H1 (cell line): ENCODE data around the gene CCK. TPM values are rescaled to one million over a fixed set of nuclear protein-coding genes. Genes with fewer than 3 reads are reported as not detected.

Experiments
- CTCF ChIA-PET: fragments of 300-600 bp; sonication (Branson Sonifier 250); formaldehyde crosslinking; loops from one replicate; lab custom pipeline; 2021; ENCODE audit not compliant: partially characterized antibody; lab: Charles Lee
- POLR2A ChIA-PET: fragments of 300-600 bp; sonication (Branson Sonifier 250); formaldehyde crosslinking; loops from one replicate; lab custom pipeline; 2021; ENCODE audit warnings: inconsistent platforms; ENCODE audit not compliant: partially characterized antibody; lab: Charles Lee
- DNase-seq, 2 experiments: peaks; one replicate each; pipeline versions ENCODE4 v3.0.0 to v3.0.0-alpha.2; 2010 to 2022; ENCODE audit warnings: low spot score in 2 of 2, low read depth in 1 of 2, mixed read lengths in 1 of 2
- FAIRE-seq: peaks from 2 replicates; lab custom pipeline; 2011; peaks lifted over from hg19 to GRCh38; lab: Jason Lieb, UNC
- H2AFZ ChIP-seq: 2 replicates; pipeline ENCODE4 v1.8.1; 2012; ENCODE audit warnings: low read length, inconsistent platforms
- H2AK5ac ChIP-seq: 2 replicates; pipeline ENCODE4 v1.6.1; 2013; ENCODE audit warnings: low read depth, low read length
- H2BK120ac ChIP-seq: replicated peaks from 2 replicates; pipeline ENCODE3; 2013; ENCODE audit warnings: low read depth, low read length, inconsistent platforms
- H2BK12ac ChIP-seq: 2 replicates; pipeline ENCODE4 v1.6.1; 2013; ENCODE audit warnings: low read depth, low read length
- H2BK15ac ChIP-seq: 2 replicates; pipeline ENCODE4 v1.6.1; 2013; ENCODE audit warnings: low read length
- H2BK20ac ChIP-seq: 2 replicates; pipeline ENCODE4 v1.6.1; 2013; ENCODE audit warnings: low read length
- H2BK5ac ChIP-seq: 2 replicates; pipeline ENCODE4 v1.6.1; 2013; ENCODE audit warnings: low read depth, low read length
- H3K14ac ChIP-seq: 2 replicates; pipeline ENCODE4 v1.6.1; 2013; ENCODE audit warnings: inconsistent platforms; ENCODE audit not compliant: insufficient read length
- H3K18ac ChIP-seq: 2 replicates; pipeline ENCODE4 v1.6.1; 2013; ENCODE audit warnings: low read length; ENCODE audit errors: extremely low read depth
- H3K23ac ChIP-seq: 2 replicates; pipeline ENCODE4 v1.6.1; 2013; ENCODE audit warnings: inconsistent platforms; ENCODE audit not compliant: insufficient read length
- H3K23me2 ChIP-seq: 2 replicates; pipeline ENCODE4 v1.6.1; 2013; ENCODE audit warnings: low read depth, low read length
- H3K27ac ChIP-seq: 2 replicates; pipeline ENCODE4 v1.6.1; 2011; ENCODE audit warnings: low read depth, low read length, inconsistent platforms
- H3K27me3 ChIP-seq, 4 experiments: replicated peaks in 1 of 4; 1 replicate in 1 of 4; 2 replicates in 3 of 4; pipeline versions ENCODE4 v1.6.1 to v1.8.1; 2011 to 2013; ENCODE audit warnings: low read length in 3 of 4, mild to moderate bottlenecking in 3 of 4, inconsistent platforms in 2 of 4, mixed read lengths in 2 of 4, moderate library complexity in 1 of 4; ENCODE audit not compliant: control insufficient read depth in 3 of 4, insufficient read depth in 3 of 4; ENCODE audit errors: extremely low read depth in 1 of 4
- H3K36me3 ChIP-seq, 4 experiments: 2 replicates each; pipeline versions ENCODE4 v1.6.1 to v1.8.1; 2011 to 2013; ENCODE audit warnings: mild to moderate bottlenecking in 4 of 4, low read length in 3 of 4, moderate library complexity in 2 of 4, control low read depth in 1 of 4, inconsistent platforms in 1 of 4; ENCODE audit not compliant: insufficient read depth in 4 of 4, control insufficient read depth in 2 of 4
- H3K4ac ChIP-seq: replicated peaks from 2 replicates; pipeline ENCODE3; 2013; ENCODE audit warnings: low read length, low read depth, mixed read lengths, inconsistent platforms; ENCODE audit not compliant: insufficient read length
- H3K4me1 ChIP-seq, 4 experiments: replicated peaks in 1 of 4; 1 replicate in 1 of 4; 2 replicates in 3 of 4; pipeline versions ENCODE4 v1.6.1 to v1.8.1; 2011 to 2013; ENCODE audit warnings: low read length in 3 of 4, inconsistent platforms in 2 of 4, mixed read lengths in 1 of 4; ENCODE audit not compliant: insufficient read depth in 4 of 4, control insufficient read depth in 3 of 4
- H3K4me2 ChIP-seq, 2 experiments: 2 replicates each; pipeline versions ENCODE4 v1.6.1 to v1.8.1; 2011 to 2013; ENCODE audit warnings: low read depth in 2 of 2, low read length in 2 of 2, control low read depth in 1 of 2, inconsistent platforms in 1 of 2, mild to moderate bottlenecking in 1 of 2; ENCODE audit not compliant: insufficient read depth in 1 of 2
- H3K4me3 ChIP-seq, 4 experiments: fragments of 200-600, 300-600 bp in 1 of 4; sonication (generic), shearing (Covaris generic), sonication (Bioruptor Twin) in 1 of 4; 2 replicates each; pipeline versions ENCODE4 v1.5.1 to v1.8.1; 2011 to 2016; ENCODE audit warnings: low read length in 4 of 4, low read depth in 3 of 4, control low read depth in 2 of 4, inconsistent platforms in 2 of 4, mild to moderate bottlenecking in 2 of 4, mixed read lengths in 1 of 4, moderate library complexity in 1 of 4; ENCODE audit not compliant: insufficient read depth in 2 of 4; ENCODE audit errors: extremely low read depth in 1 of 4
- H3K56ac ChIP-seq: replicated peaks from 2 replicates; pipeline ENCODE3; 2013; ENCODE audit warnings: low read depth, mild to moderate bottlenecking, mixed read lengths, low read length, inconsistent platforms; ENCODE audit not compliant: insufficient read length
- H3K79me1 ChIP-seq: 2 replicates; pipeline ENCODE4 v1.6.1; 2013; ENCODE audit warnings: low read depth, low read length, control low read depth
- H3K79me2 ChIP-seq, 2 experiments: 2 replicates each; pipeline versions ENCODE4 v1.6.1 to v1.8.1; 2012 to 2013; ENCODE audit warnings: low read length in 2 of 2, mild to moderate bottlenecking in 2 of 2, inconsistent platforms in 1 of 2; ENCODE audit not compliant: insufficient read depth in 2 of 2, control insufficient read depth in 1 of 2
- H3K9ac ChIP-seq, 4 experiments: replicated peaks in 1 of 4; 1 replicate in 1 of 4; 2 replicates in 3 of 4; pipeline versions ENCODE4 v1.6.1 to v1.8.1; 2011 to 2013; ENCODE audit warnings: low read depth in 3 of 4, low read length in 3 of 4, control low read depth in 2 of 4, mild to moderate bottlenecking in 2 of 4, moderate library complexity in 2 of 4, inconsistent platforms in 1 of 4; ENCODE audit errors: extremely low read depth in 1 of 4
- H3K9me3 ChIP-seq, 2 experiments: 2 replicates each; pipeline versions ENCODE4 v1.6.1 to v1.8.1; 2012 to 2013; ENCODE audit warnings: mild to moderate bottlenecking in 2 of 2, moderate library complexity in 2 of 2, control low read depth in 1 of 2, inconsistent platforms in 1 of 2, low read depth in 1 of 2, low read length in 1 of 2, mixed read lengths in 1 of 2; ENCODE audit not compliant: insufficient read depth in 2 of 2
- H4K20me1 ChIP-seq, 2 experiments: replicated peaks in 1 of 2; 2 replicates each; pipeline versions ENCODE3 to v1.8.1; 2011 to 2013; ENCODE audit warnings: inconsistent platforms in 2 of 2, low read length in 2 of 2, mild to moderate bottlenecking in 1 of 2; ENCODE audit not compliant: insufficient read depth in 2 of 2, control insufficient read depth in 1 of 2
- H4K5ac ChIP-seq: 2 replicates; pipeline ENCODE4 v1.6.1; 2013; ENCODE audit warnings: low read length, low read depth, mixed read lengths, inconsistent platforms; ENCODE audit not compliant: insufficient read length
- H4K8ac ChIP-seq: 2 replicates; pipeline ENCODE4 v1.8.0; 2013; ENCODE audit warnings: mild to moderate bottlenecking, moderate library complexity, low read length, inconsistent platforms; ENCODE audit not compliant: insufficient read depth; ENCODE audit errors: extremely low read depth
- H4K91ac ChIP-seq: replicated peaks from 2 replicates; pipeline ENCODE3; 2013; ENCODE audit warnings: low read length, mixed read lengths, inconsistent platforms; ENCODE audit not compliant: insufficient read length
- ASH2L ChIP-seq: fragments of 200-600, 300-600 bp; sonication (generic); IDR thresholded peaks from one replicate; pipeline ENCODE4 v1.7.1; 2017; ENCODE audit warnings: low read length
- WGBS, 2 experiments: shearing (Covaris generic) in 1 of 2; methylation state at CpG; one replicate each; pipeline versions ENCODE4 v1.1.6 to v1.1.7; 2013 to 2015; ENCODE audit warnings: low lambda C conversion rate in 2 of 2, mixed read lengths in 2 of 2, inconsistent platforms in 1 of 2, low coverage in 1 of 2, missing lambda C conversion rate in 1 of 2; ENCODE audit not compliant: insufficient replicate concordance in 2 of 2, insufficient coverage in 1 of 2, insufficient read length in 1 of 2; ENCODE audit errors: extremely low coverage in 1 of 2, missing lambda C conversion rate in 1 of 2; 5-methylcytosine and 5-hydroxymethylcytosine counted together
- polyA plus RNA-seq, 7 experiments: library from polyadenylated mRNA; depleted of rRNA in 3 of 7; stranded (reverse) in 5 of 7; unstranded in 2 of 7; fragments of >200 nt in 5 of 7; fragments of 200-250 nt in 2 of 7; gene quantifications; 1 replicate in 5 of 7; 2 replicates in 1 of 7; 4 replicates in 1 of 7; pipeline versions ENCODE4 v1.2.1 to v1.2.3, GENCODE V29; 2011 to 2013; ENCODE audit warnings: missing spikeins in 2 of 7, mixed read lengths in 2 of 7
- total RNA-seq: library from RNA; stranded (reverse); fragmentation: NEBNext Ultra II Directional; extraction: Animal tissue kit (Norgen Biotek cat#: 25700); gene quantifications from 2 replicates; pipeline ENCODE4 v1.2.1, GENCODE V29; 2021

CCK gene
- total and polyA plus RNA-seq, 2 of the 8 experiments (the other 6 are each of a cell fraction or from before 2014, with no cell fraction given) = 0.99 to 2.8 TPM

DNA sequence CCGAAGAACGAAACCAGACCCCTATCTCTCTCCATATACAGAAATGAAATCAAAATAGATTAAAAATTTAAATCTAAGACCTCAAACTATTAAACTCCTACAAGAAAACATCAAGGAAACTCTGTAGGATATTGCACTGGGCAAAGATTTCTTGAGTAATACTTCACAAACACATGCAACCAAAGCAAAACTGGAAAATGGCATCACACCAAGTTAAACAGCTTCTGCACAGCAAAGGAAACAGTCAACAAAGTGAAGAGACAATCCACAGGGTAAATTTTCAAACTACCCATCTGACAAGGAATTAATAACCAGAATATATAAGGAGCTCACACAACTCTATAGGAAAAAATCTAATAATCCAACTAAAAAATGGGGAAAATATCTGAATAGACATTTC lies 29.4 kb downstream of the CCK start:
- H2BK5ac ChIP-seq = no peak overlapping the region
- H3K4me2 ChIP-seq = no peak overlapping the region
- WGBS, 2 experiments = 96% methylated on average over 2 of the region's 2 CpGs; no CpG with 5 or more reads in 1 of the 2 experiments
- no peak overlapping the region for H4K91ac ChIP-seq
- TF ChIP-seq ASH2L = no peak
- H3K23ac ChIP-seq = no peak overlapping the region
- H2BK120ac ChIP-seq = no peak overlapping the region
- POLR2A ChIA-PET = no interaction called here
- H2BK15ac ChIP-seq = no peak overlapping the region
- H3K79me1 ChIP-seq = no peaks in the 10 kb centered on the region
- no peak overlapping the region for H4K8ac ChIP-seq
- no peaks in the 10 kb centered on the region for H4K20me1 ChIP-seq
- no peaks in the 10 kb centered on the region for H3K4me1 ChIP-seq
- peaks cover 9 to 18% of the 10 kb centered on the region in 2 experiments for H3K9me3 ChIP-seq
- H3K36me3 ChIP-seq = no peaks in the 10 kb centered on the region
- H3K9ac ChIP-seq = no peak overlapping the region
- no peaks in the 10 kb centered on the region; the same call in 1 of the 2 replicates for H3K23me2 ChIP-seq
- no peak overlapping the region for H4K5ac ChIP-seq
- H2BK20ac ChIP-seq = no peak overlapping the region
- no peak for FAIRE-seq
- H3K4me3 ChIP-seq = no peak overlapping the region
- H3K27me3 ChIP-seq = no peaks in the 10 kb centered on the region
- no peak overlapping the region for H3K56ac ChIP-seq
- no peak for DNase-seq
- H3K27ac ChIP-seq = no peak overlapping the region
- H2BK12ac ChIP-seq = no peak overlapping the region
- CTCF ChIA-PET = interaction anchor here (0.9 to 1.1 kb wide), 2 partner anchors 300 to 310 kb away, joined by 3 read pairs; no protein-coding TSS in a partner anchor
- H3K79me2 ChIP-seq = no peaks in the 10 kb centered on the region
- H2AK5ac ChIP-seq = no peak overlapping the region
- no peak overlapping the region for H3K14ac ChIP-seq
- no peak overlapping the region for H3K4ac ChIP-seq
- no peak overlapping the region for H2AFZ ChIP-seq
- H3K18ac ChIP-seq = no peak overlapping the region
